ENCODE measurements around the gene TPRKB.
"Not testable (repeated sequence)": the region's sequence is repeated elsewhere in the genome, so short reads cannot be mapped to it uniquely, and the experiment has no call there.

Gene TPRKB

DNA sequence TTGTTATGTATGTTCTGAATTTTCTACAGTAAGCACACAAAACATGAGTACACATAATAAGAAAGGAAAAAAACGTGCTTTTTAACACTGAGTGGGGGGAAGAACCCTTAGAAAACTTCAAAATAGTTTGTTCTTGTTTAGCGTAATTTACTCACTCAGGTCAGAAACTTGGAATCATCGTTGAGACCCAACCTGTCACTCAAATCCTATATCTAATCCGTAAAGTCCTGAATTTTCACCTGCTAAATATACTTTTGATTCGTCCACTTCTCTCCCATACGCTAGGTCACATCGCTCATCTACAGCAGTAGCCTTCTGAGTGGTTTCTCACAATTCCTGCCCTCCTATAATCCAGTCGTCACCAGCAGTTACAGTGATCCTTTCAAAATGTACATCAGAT lies 767 bp downstream of the TPRKB start:
- DNase-seq = no peak

DNA sequence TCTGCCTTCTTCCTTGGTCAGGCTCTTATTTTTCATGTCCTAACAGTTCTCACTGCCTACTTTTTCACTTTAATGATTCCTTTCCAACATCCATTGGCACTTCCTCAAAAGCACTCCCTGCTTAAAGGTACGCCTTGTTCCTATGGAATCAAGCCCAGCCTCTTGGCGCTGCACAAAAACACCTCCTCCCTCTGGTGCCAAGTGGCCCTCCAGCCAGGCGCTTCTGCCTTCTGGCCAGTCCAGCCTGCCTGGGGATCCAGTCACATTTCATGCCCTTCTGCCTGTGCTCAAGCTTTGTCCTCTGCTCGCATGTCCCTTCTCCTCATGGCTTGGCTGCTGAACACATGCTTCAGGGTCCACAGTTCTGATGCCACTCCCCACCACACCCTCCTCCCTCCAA lies 6.3 kb downstream of the TPRKB start:
- no peak for DNase-seq

DNA sequence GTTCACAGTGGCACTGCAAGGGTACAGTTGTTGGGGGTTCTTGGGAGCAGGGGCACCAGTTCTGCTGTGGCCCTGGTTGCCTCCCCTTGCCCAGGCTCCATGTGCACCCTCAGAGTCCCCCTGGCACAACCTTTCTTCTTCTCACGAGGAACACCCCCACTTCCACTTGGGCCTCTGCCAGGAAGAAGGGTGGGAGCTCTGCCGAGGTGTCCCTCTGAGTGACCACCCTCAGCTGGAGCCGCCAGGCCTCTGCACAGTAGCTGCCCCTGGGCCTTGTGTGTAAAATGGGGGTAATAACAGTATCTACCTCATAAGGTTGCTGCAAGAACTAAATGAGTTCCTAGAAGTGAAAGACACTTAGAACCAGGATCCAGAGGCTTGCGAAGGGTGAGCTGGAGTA lies 8.4 kb downstream of the TPRKB start:
- DNase-seq = no peak

GRCh38 chr2:73728043-73728442 lies 9.1 kb downstream of the TPRKB start:
- no peak for DNase-seq

DNA sequence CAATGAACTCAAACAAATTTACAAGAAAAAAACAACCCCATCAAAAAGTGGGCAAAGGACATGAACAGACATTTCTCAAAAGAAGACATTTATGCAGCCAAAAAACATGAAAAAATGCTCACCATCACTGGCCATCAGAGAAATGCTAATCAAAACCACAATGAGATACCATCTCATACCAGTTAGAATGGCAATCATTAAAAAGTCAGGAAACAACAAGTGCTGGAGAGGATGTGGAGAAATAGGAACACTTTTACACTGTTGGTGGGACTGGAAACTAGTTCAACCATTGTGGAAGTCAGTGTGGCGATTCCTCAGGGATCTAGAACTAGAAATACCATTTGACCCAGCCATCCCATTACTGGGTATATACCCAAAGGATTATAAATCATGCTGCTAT lies 10.5 kb downstream of the TPRKB start:
- DNase-seq = not testable (repeated sequence)

GRCh38 chr2:73718851-73719621 lies 18.1 kb downstream of the TPRKB start:
- DNase-seq = no peak

DNA sequence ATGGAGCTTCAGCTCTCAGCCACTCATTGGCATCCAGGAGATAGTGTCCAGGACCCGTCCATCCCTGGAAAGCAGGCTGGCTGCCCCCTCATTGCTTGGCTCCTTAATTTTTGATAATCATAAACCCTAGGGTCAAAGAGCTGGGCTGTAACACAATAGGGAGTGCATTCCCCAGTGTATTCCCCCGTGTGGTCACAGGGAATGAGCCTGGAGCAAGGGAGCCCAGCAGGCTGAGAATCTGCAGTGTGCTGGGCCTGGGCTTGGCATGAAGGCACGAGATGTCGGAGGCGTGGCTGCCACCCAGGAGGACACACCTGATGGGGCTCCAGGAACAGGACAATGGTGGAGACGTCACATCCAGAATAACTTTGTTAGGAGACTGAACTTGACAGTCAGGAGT lies 18.7 kb downstream of the TPRKB start:
- DNase-seq = no peak

GRCh38 chr2:73717695-73718094 lies 19.4 kb downstream of the TPRKB start:
- not testable (repeated sequence) for DNase-seq

DNA sequence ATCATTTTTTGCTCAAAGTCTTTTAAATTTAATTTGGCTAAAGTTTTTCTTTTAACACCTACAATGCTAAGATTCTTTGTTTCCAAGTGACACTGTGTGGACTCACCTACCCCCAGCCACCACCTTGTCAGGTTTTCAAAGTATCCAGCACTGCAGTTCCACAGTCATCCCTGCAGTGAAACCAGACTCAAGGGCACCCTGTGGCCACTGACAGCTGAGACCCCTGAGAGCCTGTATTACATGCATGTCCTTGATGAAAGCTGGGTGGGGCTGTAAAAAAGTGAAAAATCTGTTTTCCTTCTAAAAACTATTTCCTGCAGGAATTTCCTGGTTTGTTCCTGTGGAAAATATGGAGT lies 19.9 kb downstream of the TPRKB start:
- DNase-seq = no peak

DNA sequence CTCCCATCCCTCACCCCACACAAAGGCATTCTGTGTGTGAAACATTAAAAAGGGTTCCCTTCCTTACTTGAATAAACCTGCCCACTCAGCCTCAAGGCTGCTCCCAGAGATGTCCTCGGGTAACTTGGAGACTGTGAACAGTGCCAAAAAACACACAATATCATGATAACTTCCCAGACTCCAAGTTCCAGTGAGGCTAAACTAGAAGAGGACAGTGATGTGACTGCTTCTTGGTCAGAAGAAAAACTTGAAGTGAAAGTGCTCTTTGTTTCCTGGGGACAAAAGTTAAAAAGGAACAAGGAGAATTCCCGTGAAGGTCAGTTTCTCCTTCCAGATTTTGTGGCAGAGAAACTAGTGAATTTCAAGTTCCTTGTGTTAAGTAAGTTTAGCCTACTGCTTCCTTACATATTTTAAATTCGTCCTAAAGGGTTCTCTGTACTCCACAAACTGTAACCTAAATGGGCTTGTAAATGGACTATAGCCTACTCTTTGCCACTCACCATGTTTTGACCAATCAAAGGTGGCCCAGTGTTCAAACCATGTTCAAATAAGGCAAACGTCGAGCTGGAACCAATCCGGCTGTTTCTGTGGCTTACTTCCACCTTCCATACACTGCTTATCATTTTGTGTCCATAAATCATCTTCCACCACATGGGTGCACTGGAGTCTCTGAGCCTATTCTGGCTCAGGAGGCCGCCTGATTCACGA lies 20.4 kb downstream of the TPRKB start:
- DNase-seq = no peak

GRCh38 chr2:73714091-73714490 lies 23.1 kb downstream of the TPRKB start:
- DNase-seq = no peak

DNA sequence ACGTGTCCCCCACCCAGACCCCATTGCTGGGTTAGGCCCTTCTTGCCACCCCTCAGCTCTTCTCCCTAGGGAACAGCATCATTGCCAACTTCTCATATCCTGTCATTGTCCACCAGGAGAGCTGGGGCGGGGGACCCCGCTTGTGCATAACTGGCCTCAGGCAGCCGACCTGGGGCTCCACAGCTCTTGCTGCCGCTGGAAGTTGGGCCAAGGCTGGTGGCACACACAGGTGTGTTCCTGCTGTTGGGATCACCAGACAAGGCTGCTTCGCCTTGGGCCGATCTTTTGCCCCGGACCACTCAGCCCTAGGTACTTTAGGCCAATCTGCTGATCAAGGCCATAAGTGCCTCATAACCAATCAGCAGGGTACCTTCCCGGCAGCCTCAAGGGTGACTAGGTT lies 28.6 kb downstream of the TPRKB start:
- no peak for DNase-seq

DNA sequence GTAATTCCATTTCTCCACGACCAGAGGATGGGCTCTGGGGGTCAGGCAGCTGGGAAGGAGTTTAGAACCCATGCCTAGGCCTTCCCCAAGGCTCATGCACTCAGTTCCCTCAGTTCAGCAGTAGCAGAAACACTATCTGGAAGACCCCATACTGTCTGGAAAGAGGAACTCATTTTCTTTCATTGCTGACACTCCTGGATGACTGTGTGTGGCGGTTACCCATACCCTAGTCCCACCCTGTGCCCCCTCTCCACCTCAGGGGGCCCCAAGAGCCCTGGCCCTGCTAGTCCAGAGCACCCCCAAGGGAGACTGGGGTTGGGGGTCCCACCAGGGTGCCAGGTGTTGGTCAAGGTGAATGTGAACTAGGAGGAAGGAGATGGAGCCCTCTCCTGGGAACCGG lies 29.5 kb downstream of the TPRKB start:
- DNase-seq = no peak

GRCh38 chr2:73707058-73707457 lies 30.1 kb downstream of the TPRKB start:
- DNase-seq = no peak

GRCh38 chr2:73705091-73705490 lies 32.1 kb downstream of the TPRKB start:
- DNase-seq = no peak

- DNase-seq = no peak
Observed at GRCh38 chr2:73704285-73704684, 32.9 kb downstream of the TPRKB start.

- DNase-seq = no peak
Observed at GRCh38 chr2:73703675-73704074, 33.5 kb downstream of the TPRKB start.

GRCh38 chr2:73702852-73703493 lies 34.2 kb downstream of the TPRKB start:
- not testable (repeated sequence) for DNase-seq

GRCh38 chr2:73701968-73702665 lies 35.0 kb downstream of the TPRKB start:
- DNase-seq = no peak

DNA sequence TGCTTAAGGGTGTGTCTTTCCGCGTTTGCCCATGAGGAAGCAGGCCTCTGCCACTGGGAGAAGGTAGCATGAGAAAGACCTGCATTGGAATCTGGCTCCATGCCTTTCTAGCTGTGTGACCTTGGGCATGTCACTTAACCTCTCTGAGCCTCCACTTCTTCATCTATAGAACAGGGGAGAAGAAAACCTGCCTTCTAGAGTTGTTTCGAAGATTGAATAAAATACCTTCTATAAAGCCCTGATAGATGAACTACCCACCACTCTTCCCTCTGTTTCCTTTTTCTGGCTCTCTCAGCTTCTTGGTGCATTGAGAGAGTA lies 35.7 kb downstream of the TPRKB start:
- DNase-seq = not testable (repeated sequence)

DNA sequence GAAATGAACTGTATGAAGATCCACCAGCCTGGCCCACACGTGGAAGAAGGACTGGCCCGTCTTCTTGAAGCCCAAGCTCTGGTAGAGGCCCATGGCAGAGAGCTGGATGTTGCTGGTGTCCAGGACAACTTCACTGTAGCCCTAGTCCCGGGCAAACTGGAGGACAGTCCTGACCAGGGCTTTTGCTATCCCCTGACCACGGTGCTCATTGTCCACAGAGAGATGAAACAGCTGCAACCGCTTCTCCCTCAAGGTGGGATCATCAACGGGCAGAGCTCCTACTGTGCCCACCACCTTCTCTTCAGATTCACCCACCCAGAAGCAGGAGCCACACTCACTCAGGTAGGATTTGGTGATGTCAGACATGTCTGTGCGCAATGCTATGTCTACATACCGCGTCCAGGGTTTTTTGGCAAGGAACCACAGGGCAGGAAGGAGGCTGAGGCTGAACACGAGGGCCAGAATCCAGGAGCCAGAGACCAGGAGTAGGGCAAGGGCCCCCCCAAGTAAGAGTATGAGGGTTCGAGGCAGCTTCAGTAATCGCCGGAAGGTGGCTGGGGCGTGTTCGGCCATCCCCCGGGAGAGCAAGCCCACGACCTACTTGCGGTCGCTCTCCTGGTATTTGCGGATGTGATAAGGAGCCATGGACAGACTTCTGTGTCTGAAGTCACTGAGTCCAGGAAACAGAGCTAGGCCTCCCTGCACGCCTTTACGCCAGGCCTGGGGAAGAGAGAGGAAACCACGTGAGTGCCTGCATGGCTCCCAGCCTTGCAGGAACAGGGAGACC lies 36.3 kb downstream of the TPRKB start:
- DNase-seq = no peak

DNA sequence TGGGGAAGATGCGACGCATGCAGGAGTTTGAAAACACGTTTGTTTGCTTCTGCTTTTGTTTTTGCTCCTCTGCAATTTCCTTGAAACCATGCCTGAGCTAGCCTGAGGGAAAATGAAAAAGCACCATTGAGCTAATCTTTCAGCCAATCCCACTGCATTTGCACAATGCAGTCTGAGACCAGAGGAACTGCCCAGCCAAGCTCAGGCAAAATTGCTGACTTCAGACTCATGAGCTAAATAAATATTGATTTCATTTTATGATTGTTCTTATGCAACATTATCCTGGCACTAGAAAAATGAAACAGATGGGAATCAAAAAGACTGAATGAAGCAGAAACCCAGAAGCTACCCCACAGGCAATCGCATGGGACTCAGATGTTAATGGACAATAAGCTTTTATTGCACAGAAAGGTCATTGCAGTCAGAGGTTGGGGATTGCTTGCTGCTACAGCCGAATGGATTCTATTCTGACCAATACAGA lies 37.0 kb downstream of the TPRKB start:
- DNase-seq = no peak

DNA sequence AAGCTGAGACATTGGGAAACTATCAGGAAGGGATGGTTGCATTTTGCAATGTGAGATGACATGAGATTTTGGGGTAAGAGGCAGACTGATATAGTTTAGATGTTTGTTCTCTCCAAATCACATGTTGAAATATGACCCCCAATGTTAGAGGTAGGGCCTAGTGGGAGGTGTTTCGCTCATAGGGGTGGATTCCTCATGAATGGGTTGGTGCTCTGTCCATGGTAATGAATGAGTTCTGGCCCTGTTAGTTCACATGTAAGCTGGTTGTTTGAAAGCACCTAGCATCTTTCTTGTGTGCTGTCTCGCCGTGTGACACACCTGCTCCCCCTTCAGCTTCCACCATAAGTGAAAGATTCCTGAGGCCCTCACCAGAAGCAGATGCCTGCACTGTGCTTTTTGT lies 37.7 kb downstream of the TPRKB start:
- DNase-seq = no peak

All from NCI-H1694 treated with DMSO at 0.1 percent for 48 hours (cell line).